ENCODE measurements around the gene PLXNA2. TPM values are rescaled to one million over a fixed set of nuclear protein-coding genes. Genes with fewer than 3 reads are reported as not detected.

PLXNA2 gene
- total and polyA plus RNA-seq, 2 of the 8 experiments (the other 6 are each of a cell fraction or from before 2014, with no cell fraction given) = 0.33 to 1.5 TPM

- no peak overlapping the region for H3K27ac ChIP-seq (ENCODE audit: low read depth, low read length)
Observed at GRCh38 chr1:208203848-208204609, 40.2 kb downstream of the PLXNA2 start.

More at GRCh38 chr1:208203848-208204609, 40.2 kb downstream of the PLXNA2 start:
- Histone ChIP-seq H3K4me2 (ENCODE audit: insufficient read depth in 1 of 2, low read depth in 2 of 2, low read length in 2 of 2) (no peak overlapping the region), H3K4me3 (ENCODE audit: extremely low read depth in 1 of 4, insufficient read depth in 2 of 4, low read depth in 3 of 4, low read length in 4 of 4) (no peak overlapping the region), H2BK12ac (ENCODE audit: low read depth, low read length) (no peak overlapping the region), H2AK5ac (ENCODE audit: low read depth, low read length) (no peak overlapping the region), H3K79me1 (ENCODE audit: low read depth, low read length) (no peaks in the 10 kb centered on the region), H2BK15ac (ENCODE audit: low read length) (no peak overlapping the region), H3K27me3 (replicated peaks in 1 of 4; ENCODE audit: control insufficient read depth in 3 of 4, extremely low read depth in 1 of 4, insufficient read depth in 3 of 4, low read length in 3 of 4) (no peaks in the 10 kb centered on the region), H3K18ac (ENCODE audit: extremely low read depth, low read length) (no peak overlapping the region), H2BK120ac (replicated peaks; ENCODE audit: low read depth, low read length) (no peak overlapping the region), H3K36me3 (ENCODE audit: control insufficient read depth in 2 of 4, insufficient read depth in 4 of 4, low read length in 3 of 4) (no peaks in the 10 kb centered on the region), H2BK20ac (ENCODE audit: low read length) (no peak overlapping the region), H3K4me1 (replicated peaks in 1 of 4; ENCODE audit: control insufficient read depth in 3 of 4, insufficient read depth in 4 of 4, low read length in 3 of 4) (no peaks in the 10 kb centered on the region; a peak in 1 of 7 replicates), H3K23ac (ENCODE audit: insufficient read length) (no peak overlapping the region), H3K79me2 (ENCODE audit: control insufficient read depth in 1 of 2, insufficient read depth in 2 of 2, low read length in 2 of 2) (no peaks in the 10 kb centered on the region), H3K9ac (replicated peaks in 1 of 4; ENCODE audit: extremely low read depth in 1 of 4, low read depth in 3 of 4, low read length in 3 of 4) (no peak overlapping the region), H3K14ac (ENCODE audit: insufficient read length) (no peak overlapping the region), H3K9me3 (ENCODE audit: insufficient read depth in 2 of 2, low read depth in 1 of 2, low read length in 1 of 2) (no peaks in the 10 kb centered on the region), H2AFZ (ENCODE audit: low read length) (no peak overlapping the region), H4K91ac (replicated peaks; ENCODE audit: insufficient read length, low read length) (no peak overlapping the region), H3K23me2 (ENCODE audit: low read depth, low read length) (no peaks in the 10 kb centered on the region), H4K8ac (ENCODE audit: extremely low read depth, insufficient read depth, low read length) (no peak overlapping the region), H3K56ac (replicated peaks; ENCODE audit: insufficient read length, low read depth, low read length) (no peak overlapping the region), H2BK5ac (ENCODE audit: low read depth, low read length) (no peak overlapping the region), H3K4ac (replicated peaks; ENCODE audit: insufficient read length, low read depth, low read length) (no peak overlapping the region), H4K5ac (ENCODE audit: insufficient read length, low read depth, low read length) (no peak overlapping the region), H4K20me1 (replicated peaks in 1 of 2; ENCODE audit: control insufficient read depth in 1 of 2, insufficient read depth in 2 of 2, low read length in 2 of 2) (no peaks in the 10 kb centered on the region)
- TF ChIP-seq NRF1 (IDR thresholded peaks at IDR 0.05; ENCODE audit: low read depth, low read length) (no peak), TAF7 (optimal IDR thresholded peaks at IDR 0.05; ENCODE audit: borderline replicate concordance, low read depth, low read length) (no peak), CREB1 (IDR thresholded peaks at IDR 0.05) (no peak), NANOG (IDR thresholded peaks at IDR 0.05; ENCODE audit: insufficient read depth, low read depth, low read length, poor library complexity, severe bottlenecking) (no peak), SAP30 (IDR thresholded peaks at IDR 0.05; ENCODE audit: insufficient read depth, insufficient replicate concordance, low read length) (no peak), EZH2 (IDR thresholded peaks at IDR 0.05; ENCODE audit: low read depth, low read length, severe bottlenecking) (no peak), PHF8 (conservative IDR thresholded peaks at IDR 0.05; ENCODE audit: low read depth, low read length) (no peak), TAF1 (IDR thresholded peaks at IDR 0.05; ENCODE audit: low read depth, low read length) (no peak), ASH2L (IDR thresholded peaks at IDR 0.05; ENCODE audit: low read length) (no peak), SP2 (IDR thresholded peaks at IDR 0.05; ENCODE audit: low read length) (no peak), KDM4A (IDR thresholded peaks at IDR 0.05; ENCODE audit: low read depth, low read length, severe bottlenecking) (no peak), ZNF274 (IDR thresholded peaks at IDR 0.05; ENCODE audit: borderline replicate concordance, extremely low read depth, low read length) (no peak)
- ChIA-PET POLR2A (ENCODE audit: partially characterized antibody) (no interaction called here), CTCF (ENCODE audit: partially characterized antibody) (interaction anchor here (0.8 to 1.5 kb wide), 13 partner anchors 10 to 208 kb away, joined by 3 to 8 read pairs (median 3); no protein-coding TSS in a partner anchor)
- FAIRE-seq = no peak
- DNase-seq (ENCODE audit: low read depth in 1 of 2, low spot score in 2 of 2) = no peak
- 96% methylated on average over 7 of the region's 7 CpGs; no CpG with 5 or more reads in 1 of the 2 experiments for WGBS, 2 experiments (ENCODE audit: extremely low coverage in 1 of 2, insufficient coverage in 1 of 2, insufficient read length in 1 of 2, insufficient replicate concordance in 2 of 2, low coverage in 1 of 2, low lambda C conversion rate in 2 of 2, missing lambda C conversion rate in 1 of 2)
